RPMI7951 (cell line): Measurements from ENCODE around the gene KYNU. TPM values are rescaled to one million over a fixed set of nuclear protein-coding genes. Genes with fewer than 3 reads are reported as not detected.
"Not testable (repeated sequence)": the region's sequence is repeated elsewhere in the genome, so short reads cannot be mapped to it uniquely, and the experiment has no call there.

Experiments used
- DNase-seq: peaks from one replicate; pipeline ENCODE4 v3.0.0-alpha.2; 2012; ENCODE audit warnings: low read depth
- total RNA-seq: library from RNA; depleted of rRNA; stranded (reverse); fragments of >200 nt; shearing (Covaris generic); gene quantifications from 2 replicates; pipeline ENCODE4 v1.2.3, GENCODE V29; 2014

KYNU gene
- total RNA-seq, 1 experiment from 2014 or later, result 25.5 TPM

- DNase-seq, result no peak
Measured at GRCh38 chr2:143088388-143088787, 210.9 kb downstream of the KYNU start.

GRCh38 chr2:143089520-143089919 lies 212.1 kb downstream of the KYNU start:
- DNase-seq, result not testable (repeated sequence)
